WTC11 (cell line): ENCODE data around the gene F13B. TPM values are rescaled to one million over a fixed set of nuclear protein-coding genes. Genes with fewer than 3 reads are reported as not detected.

Experiments used
- ATAC-seq: fragments of 200-7000 bp; cut with Tn5 transposase; 2 replicates; pipeline ENCODE4 v1.10.0; 2021; ENCODE audit warnings: mild to moderate bottlenecking, moderate library complexity
- CTCF ChIA-PET: fragments of 300-600 bp; sonication (Branson Sonifier 250); formaldehyde crosslinking; loops from one replicate; lab custom pipeline; 2021; ENCODE audit warnings: antibody characterized with exemption; lab: Charles Lee
- POLR2A ChIA-PET: fragments of 350-600 bp; sonication (Branson Sonifier 250); formaldehyde crosslinking; loops from one replicate; lab custom pipeline; 2021; ENCODE audit warnings: antibody characterized with exemption; lab: Charles Lee
- DNase-seq: peaks from one replicate; pipeline ENCODE4 v3.0.0; 2021; ENCODE audit warnings: low spot score
- H3K27ac Mint-ChIP-seq: 2 replicates; pipeline ENCODE4 v1.8.0; 2021; ENCODE audit warnings: mixed read lengths
- H3K27me3 Mint-ChIP-seq: 2 replicates; pipeline ENCODE4 v1.8.0; 2021; ENCODE audit warnings: low read depth, mild to moderate bottlenecking, moderate library complexity, mixed read lengths
- H3K36me3 Mint-ChIP-seq: 2 replicates; pipeline ENCODE4 v1.8.0; 2021; ENCODE audit warnings: mixed read lengths
- H3K4me1 Mint-ChIP-seq: 2 replicates; pipeline ENCODE4 v1.8.0; 2022; ENCODE audit warnings: mixed read lengths
- H3K4me3 Mint-ChIP-seq: 2 replicates; pipeline ENCODE4 v1.8.0; 2021; ENCODE audit warnings: mild to moderate bottlenecking, moderate library complexity, mixed read lengths
- H3K9me3 Mint-ChIP-seq: 2 replicates; pipeline ENCODE4 v1.8.0; 2021; ENCODE audit warnings: mixed read lengths
- ATF3 ChIP-seq: sonication (generic); formaldehyde crosslinking; conservative IDR thresholded peaks from 2 replicates; pipeline ENCODE4 v1.8.1; 2022; ENCODE audit warnings: mild to moderate bottlenecking, missing genetic modification reagents
- CBFB ChIP-seq: sonication (generic); formaldehyde crosslinking; IDR thresholded peaks from 2 replicates; pipeline ENCODE4 v1.8.1; 2022; ENCODE audit warnings: mild to moderate bottlenecking, low read depth, missing genetic modification reagents
- CTCF ChIP-seq: fragments of 200-600 bp; IDR thresholded peaks from 2 replicates; pipeline ENCODE4 v1.8.0; 2022; ENCODE audit warnings: antibody characterized with exemption
- ERG ChIP-seq: fragments of 250-450 bp; sonication (Bioruptor Pico); IDR thresholded peaks from 2 replicates; pipeline ENCODE4 v1.8.0; 2021; ENCODE audit warnings: mild to moderate bottlenecking
- FOXP4 ChIP-seq: sonication (generic); formaldehyde crosslinking; IDR thresholded peaks from 2 replicates; pipeline ENCODE4 v1.8.0; 2022; ENCODE audit warnings: mild to moderate bottlenecking, missing genetic modification reagents
- JAZF1 ChIP-seq: fragments of 250-450 bp; sonication (Bioruptor Pico); IDR thresholded peaks from 2 replicates; pipeline ENCODE4 v1.9.0; 2021; ENCODE audit warnings: moderate library complexity, mild to moderate bottlenecking, inconsistent platforms
- NFE2L1 ChIP-seq: sonication (generic); formaldehyde crosslinking; IDR thresholded peaks from 2 replicates; pipeline ENCODE4 v1.8.1; 2023; ENCODE audit warnings: missing genetic modification reagents
- ZMAT4 ChIP-seq: fragments of 250-450 bp; sonication (Bioruptor Pico); IDR thresholded peaks from 2 replicates; pipeline ENCODE4 v1.9.0; 2021; ENCODE audit warnings: mild to moderate bottlenecking
- ZNF263 ChIP-seq: sonication (generic); formaldehyde crosslinking; IDR thresholded peaks from 2 replicates; pipeline ENCODE4 v1.8.1; 2022; ENCODE audit warnings: low read depth, mild to moderate bottlenecking, moderate library complexity, missing genetic modification reagents
- ZNF396 ChIP-seq: fragments of 250-450 bp; sonication (Bioruptor Pico); IDR thresholded peaks from 2 replicates; pipeline ENCODE4 v1.8.0; 2021; ENCODE audit warnings: mild to moderate bottlenecking, moderate library complexity, borderline replicate concordance
- total RNA-seq: library from RNA; stranded (reverse); gene quantifications from 3 replicates; pipeline ENCODE4 v1.2.3, GENCODE V29; 2021
- TF ChIP-seq, protein P1 (sequence below): fragments of 250-450 bp; sonication (Bioruptor Pico); conservative IDR thresholded peaks from 2 replicates; pipeline ENCODE4 v1.9.0; 2021; ENCODE audit warnings: mild to moderate bottlenecking
- TF ChIP-seq, protein P2 (sequence below): sonication (generic); formaldehyde crosslinking; IDR thresholded peaks from 2 replicates; pipeline ENCODE4 v1.8.1; 2022; ENCODE audit warnings: low read depth, mild to moderate bottlenecking, moderate library complexity, missing genetic modification reagents, borderline replicate concordance
- TF ChIP-seq, protein P3 (sequence below): sonication (generic); formaldehyde crosslinking; conservative IDR thresholded peaks from 2 replicates; pipeline ENCODE4 v1.8.1; 2023; ENCODE audit warnings: mild to moderate bottlenecking, low read depth, missing genetic modification reagents, moderate library complexity

Gene F13B
- total RNA-seq, 1 experiment from 2014 or later: not detected

- Mint-ChIP-seq H3K36me3 (no peaks in the 10 kb centered on the region), H3K27me3 (no peaks in the 10 kb centered on the region), H3K4me3 (no peak overlapping the region), H3K27ac (no peak overlapping the region), H3K4me1 (no peaks in the 10 kb centered on the region), H3K9me3 (no peaks in the 10 kb centered on the region)
- TF ChIP-seq, protein P1, sequence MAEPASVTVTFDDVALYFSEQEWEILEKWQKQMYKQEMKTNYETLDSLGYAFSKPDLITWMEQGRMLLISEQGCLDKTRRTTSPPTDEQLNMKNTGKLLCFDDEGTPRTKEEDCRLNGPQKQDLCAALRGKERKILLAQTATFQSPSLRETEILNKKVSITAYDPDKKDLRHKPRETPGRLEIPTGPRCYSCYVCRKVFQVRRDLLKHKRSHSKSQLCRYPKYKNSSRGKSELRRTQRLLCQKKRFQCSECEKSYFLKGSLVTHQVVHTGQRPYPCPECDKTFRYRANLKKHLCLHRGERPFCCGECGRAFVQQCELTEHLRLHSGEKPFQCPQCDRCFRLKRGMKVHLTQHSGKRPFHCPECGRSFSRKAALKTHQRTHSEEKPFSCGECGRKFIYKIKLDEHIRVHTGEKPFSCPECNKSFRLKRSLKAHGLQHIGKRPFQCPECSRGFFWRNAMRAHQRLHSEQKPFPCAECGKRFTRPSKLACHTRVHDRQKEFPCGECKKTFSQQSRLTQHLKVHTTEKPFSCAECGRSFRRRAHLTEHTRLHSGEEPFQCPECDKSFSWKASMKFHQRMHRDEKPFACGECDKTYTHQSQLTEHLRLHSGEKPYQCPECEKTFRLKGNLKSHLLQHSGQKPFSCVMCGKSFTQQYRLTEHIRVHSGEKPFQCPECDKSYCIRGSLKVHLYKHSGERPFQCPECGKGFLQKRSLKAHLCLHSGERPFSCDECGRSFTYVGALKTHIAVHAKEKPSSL (CRISPR knock-in tag): no peak
- TF ChIP-seq NFE2L1 (CRISPR knock-in tag) (no peak), ZNF396 (CRISPR knock-in tag) (no peak), FOXP4 (CRISPR knock-in tag) (no peak), ZNF263 (no peak), CBFB (CRISPR knock-in tag) (no peak), ZMAT4 (CRISPR knock-in tag) (no peak), CTCF (no peak), ERG (CRISPR knock-in tag) (no peak), ATF3 (CRISPR knock-in tag) (no peak), JAZF1 (CRISPR knock-in tag) (no peak)
- TF ChIP-seq, protein P2, sequence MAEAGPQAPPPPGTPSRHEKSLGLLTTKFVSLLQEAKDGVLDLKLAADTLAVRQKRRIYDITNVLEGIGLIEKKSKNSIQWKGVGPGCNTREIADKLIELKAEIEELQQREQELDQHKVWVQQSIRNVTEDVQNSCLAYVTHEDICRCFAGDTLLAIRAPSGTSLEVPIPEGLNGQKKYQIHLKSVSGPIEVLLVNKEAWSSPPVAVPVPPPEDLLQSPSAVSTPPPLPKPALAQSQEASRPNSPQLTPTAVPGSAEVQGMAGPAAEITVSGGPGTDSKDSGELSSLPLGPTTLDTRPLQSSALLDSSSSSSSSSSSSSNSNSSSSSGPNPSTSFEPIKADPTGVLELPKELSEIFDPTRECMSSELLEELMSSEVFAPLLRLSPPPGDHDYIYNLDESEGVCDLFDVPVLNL (CRISPR knock-in tag): no peak
- TF ChIP-seq, protein P3, sequence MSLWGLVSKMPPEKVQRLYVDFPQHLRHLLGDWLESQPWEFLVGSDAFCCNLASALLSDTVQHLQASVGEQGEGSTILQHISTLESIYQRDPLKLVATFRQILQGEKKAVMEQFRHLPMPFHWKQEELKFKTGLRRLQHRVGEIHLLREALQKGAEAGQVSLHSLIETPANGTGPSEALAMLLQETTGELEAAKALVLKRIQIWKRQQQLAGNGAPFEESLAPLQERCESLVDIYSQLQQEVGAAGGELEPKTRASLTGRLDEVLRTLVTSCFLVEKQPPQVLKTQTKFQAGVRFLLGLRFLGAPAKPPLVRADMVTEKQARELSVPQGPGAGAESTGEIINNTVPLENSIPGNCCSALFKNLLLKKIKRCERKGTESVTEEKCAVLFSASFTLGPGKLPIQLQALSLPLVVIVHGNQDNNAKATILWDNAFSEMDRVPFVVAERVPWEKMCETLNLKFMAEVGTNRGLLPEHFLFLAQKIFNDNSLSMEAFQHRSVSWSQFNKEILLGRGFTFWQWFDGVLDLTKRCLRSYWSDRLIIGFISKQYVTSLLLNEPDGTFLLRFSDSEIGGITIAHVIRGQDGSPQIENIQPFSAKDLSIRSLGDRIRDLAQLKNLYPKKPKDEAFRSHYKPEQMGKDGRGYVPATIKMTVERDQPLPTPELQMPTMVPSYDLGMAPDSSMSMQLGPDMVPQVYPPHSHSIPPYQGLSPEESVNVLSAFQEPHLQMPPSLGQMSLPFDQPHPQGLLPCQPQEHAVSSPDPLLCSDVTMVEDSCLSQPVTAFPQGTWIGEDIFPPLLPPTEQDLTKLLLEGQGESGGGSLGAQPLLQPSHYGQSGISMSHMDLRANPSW (CRISPR knock-in tag): no peak
- ChIA-PET POLR2A (interaction anchor here (0.7 kb wide), 1 partner anchor 16 kb away, joined by 3 read pairs; no protein-coding TSS in a partner anchor), CTCF (no interaction called here)
- DNase-seq (no peak), ATAC-seq (no peak)
These were observed 25.3 kb downstream of the F13B start for GRCh38 chr1:197041486-197042353.
